Esophagus muscularis mucosa (tissue), 3 donors: ENCODE measurements around the gene CMA1.

ENCODE experiments used
- POLR2A ChIP-seq: fragments of 450-650 bp; IDR thresholded peaks from one replicate; pipeline ENCODE4 v1.6.1; 2017; ENCODE audit warnings: antibody characterized with exemption, moderate library complexity, mild to moderate bottlenecking, low read depth
- TF ChIP-seq, protein P1 (sequence below), 3 experiments: fragments of 200-600 bp in 2 of 3; fragments of 450-650 bp in 1 of 3; sonication (generic) in 2 of 3; IDR thresholded peaks; one replicate each; pipeline ENCODE4 v1.5.1; 2017 to 2019; ENCODE audit warnings: antibody characterized with exemption in 3 of 3, mild to moderate bottlenecking in 2 of 3, moderate library complexity in 1 of 3

DNA sequence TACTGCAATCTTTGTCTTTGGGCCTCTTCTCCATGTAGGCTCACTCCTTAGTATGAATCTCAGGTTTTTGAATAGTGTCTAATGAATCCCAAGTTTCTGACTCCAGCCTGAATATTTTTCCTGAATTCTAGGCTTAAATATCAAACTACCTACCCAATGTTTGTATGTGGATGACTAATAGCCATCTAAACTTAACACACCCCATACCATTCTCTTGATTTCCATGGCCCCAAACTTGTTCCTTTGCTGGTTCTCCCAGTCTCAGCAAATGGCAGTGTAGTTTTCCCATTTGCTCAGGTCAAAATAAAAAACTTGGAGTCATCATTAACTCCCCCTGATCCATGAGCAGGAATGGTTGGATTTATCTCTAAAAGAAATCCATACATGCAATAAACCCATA is 46.7 kb downstream of the CMA1 start:
- TF ChIP-seq, protein P1, sequence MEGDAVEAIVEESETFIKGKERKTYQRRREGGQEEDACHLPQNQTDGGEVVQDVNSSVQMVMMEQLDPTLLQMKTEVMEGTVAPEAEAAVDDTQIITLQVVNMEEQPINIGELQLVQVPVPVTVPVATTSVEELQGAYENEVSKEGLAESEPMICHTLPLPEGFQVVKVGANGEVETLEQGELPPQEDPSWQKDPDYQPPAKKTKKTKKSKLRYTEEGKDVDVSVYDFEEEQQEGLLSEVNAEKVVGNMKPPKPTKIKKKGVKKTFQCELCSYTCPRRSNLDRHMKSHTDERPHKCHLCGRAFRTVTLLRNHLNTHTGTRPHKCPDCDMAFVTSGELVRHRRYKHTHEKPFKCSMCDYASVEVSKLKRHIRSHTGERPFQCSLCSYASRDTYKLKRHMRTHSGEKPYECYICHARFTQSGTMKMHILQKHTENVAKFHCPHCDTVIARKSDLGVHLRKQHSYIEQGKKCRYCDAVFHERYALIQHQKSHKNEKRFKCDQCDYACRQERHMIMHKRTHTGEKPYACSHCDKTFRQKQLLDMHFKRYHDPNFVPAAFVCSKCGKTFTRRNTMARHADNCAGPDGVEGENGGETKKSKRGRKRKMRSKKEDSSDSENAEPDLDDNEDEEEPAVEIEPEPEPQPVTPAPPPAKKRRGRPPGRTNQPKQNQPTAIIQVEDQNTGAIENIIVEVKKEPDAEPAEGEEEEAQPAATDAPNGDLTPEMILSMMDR (IDR thresholded peaks at IDR 0.05) = no peak
- no peak for TF ChIP-seq POLR2A
